Measurements from ENCODE around the gene BANP.

The BANP gene

GRCh38 chr16:87965417-87965816 is 14.2 kb downstream of the BANP start:
- H3K9me2 ChIP-seq (ENCODE audit: low read depth, low read length), result no peaks in the 10 kb centered on the region
- no peak overlapping the region for H2AFZ ChIP-seq (ENCODE audit: low read length)
- H3K9me3 ChIP-seq (ENCODE audit: low read length), result no peaks in the 10 kb centered on the region
- no peaks in the 10 kb centered on the region for H3K27me3 ChIP-seq (ENCODE audit: insufficient read depth, low read length)
- H3K27ac ChIP-seq (ENCODE audit: low read depth, low read length, poor library complexity, severe bottlenecking), result no peak overlapping the region
- H4K20me1 ChIP-seq (ENCODE audit: insufficient read depth, low read length), result no peaks in the 10 kb centered on the region
- peaks cover 32% of the 10 kb centered on the region for H3K79me2 ChIP-seq (ENCODE audit: insufficient read depth, low read length)
- H3F3A ChIP-seq (ENCODE audit: insufficient read depth, low read length), result no peaks in the 10 kb centered on the region
- no peak overlapping the region for H3K9ac ChIP-seq (ENCODE audit: low read length)
- no peak overlapping the region for H3K4me2 ChIP-seq (ENCODE audit: low read length)
- TF ChIP-seq EZH2 (IDR thresholded peaks at IDR 0.05; ENCODE audit: borderline replicate concordance, low read length), result no peak
- no peak for TF ChIP-seq CTCF (IDR thresholded peaks at IDR 0.05; ENCODE audit: low read length)
- H3K4me1 ChIP-seq (ENCODE audit: insufficient read depth, low read length, severe bottlenecking), result peaks cover 18% of the 10 kb centered on the region
- H3K36me3 ChIP-seq (ENCODE audit: insufficient read depth, low read length), result no peaks in the 10 kb centered on the region; the same call in 1 of the 2 replicates
- no peak overlapping the region for H3K4me3 ChIP-seq (ENCODE audit: low read depth, low read length, poor library complexity, severe bottlenecking)

GRCh38 chr16:87966064-87966645 is 14.9 kb downstream of the BANP start:
- Histone ChIP-seq H3K9me2 (ENCODE audit: low read depth, low read length) (no peaks in the 10 kb centered on the region), H3K4me1 (ENCODE audit: insufficient read depth, low read length, severe bottlenecking) (peaks cover 18% of the 10 kb centered on the region), H3K9me3 (ENCODE audit: low read length) (peaks cover 2% of the 10 kb centered on the region; the same call in 1 of the 2 replicates), H3K79me2 (ENCODE audit: insufficient read depth, low read length) (peaks cover 35% of the 10 kb centered on the region), H3F3A (ENCODE audit: insufficient read depth, low read length) (no peaks in the 10 kb centered on the region), H3K36me3 (ENCODE audit: insufficient read depth, low read length) (peaks cover 7% of the 10 kb centered on the region), H3K4me2 (ENCODE audit: low read length) (no peak overlapping the region), H2AFZ (ENCODE audit: low read length) (no peak overlapping the region), H4K20me1 (ENCODE audit: insufficient read depth, low read length) (no peaks in the 10 kb centered on the region), H3K27ac (ENCODE audit: low read depth, low read length, poor library complexity, severe bottlenecking) (peak overlapping the region; percentile 46), H3K9ac (ENCODE audit: low read length) (no peak overlapping the region; the same call in 1 of the 2 replicates), H3K4me3 (ENCODE audit: low read depth, low read length, poor library complexity, severe bottlenecking) (no peak overlapping the region), H3K27me3 (ENCODE audit: insufficient read depth, low read length) (no peaks in the 10 kb centered on the region)
- TF ChIP-seq CTCF (IDR thresholded peaks at IDR 0.05; ENCODE audit: low read length) (no peak), EZH2 (IDR thresholded peaks at IDR 0.05; ENCODE audit: borderline replicate concordance, low read length) (no peak)

- no peaks in the 10 kb centered on the region for H3K27me3 ChIP-seq (ENCODE audit: insufficient read depth, low read length)
- no peak overlapping the region for H3K4me2 ChIP-seq (ENCODE audit: low read length)
- H3K9me3 ChIP-seq (ENCODE audit: low read length), result peaks cover 7% of the 10 kb centered on the region; the same call in 1 of the 2 replicates
- H3K9ac ChIP-seq (ENCODE audit: low read length), result no peak overlapping the region; the same call in 1 of the 2 replicates
- H3K79me2 ChIP-seq (ENCODE audit: insufficient read depth, low read length), result peaks cover 41% of the 10 kb centered on the region
- no peaks in the 10 kb centered on the region for H3F3A ChIP-seq (ENCODE audit: insufficient read depth, low read length)
- no peaks in the 10 kb centered on the region for H4K20me1 ChIP-seq (ENCODE audit: insufficient read depth, low read length)
- no peak overlapping the region for H2AFZ ChIP-seq (ENCODE audit: low read length)
- H3K36me3 ChIP-seq (ENCODE audit: insufficient read depth, low read length), result peaks cover 11% of the 10 kb centered on the region
- peak overlapping the region; percentile 46 for H3K27ac ChIP-seq (ENCODE audit: low read depth, low read length, poor library complexity, severe bottlenecking)
- peaks cover 18% of the 10 kb centered on the region for H3K4me1 ChIP-seq (ENCODE audit: insufficient read depth, low read length, severe bottlenecking)
- no peak overlapping the region for H3K4me3 ChIP-seq (ENCODE audit: low read depth, low read length, poor library complexity, severe bottlenecking)
- no peaks in the 10 kb centered on the region for H3K9me2 ChIP-seq (ENCODE audit: low read depth, low read length)
- TF ChIP-seq EZH2 (IDR thresholded peaks at IDR 0.05; ENCODE audit: borderline replicate concordance, low read length) (no peak), CTCF (IDR thresholded peaks at IDR 0.05; ENCODE audit: low read length) (no peak)
These were observed 15.5 kb downstream of the BANP start for GRCh38 chr16:87966685-87967185.

Measured in OCI-LY1 (cell line).